DMS 273 (cell line): Measurements from ENCODE around the gene TGFBRAP1.
"Not testable (repeated sequence)": the region's sequence is repeated elsewhere in the genome, so short reads cannot be mapped to it uniquely, and the experiment has no call there.

Source experiments
- DNase-seq: peaks from one replicate; lab custom pipeline; 2025; ENCODE audit not compliant: unreplicated experiment; lab: John Stamatoyannopoulos, UW

The TGFBRAP1 gene

GRCh38 chr2:105283532-105283931, 46.0 kb downstream of the TGFBRAP1 start:
- DNase-seq: no peak

DNA sequence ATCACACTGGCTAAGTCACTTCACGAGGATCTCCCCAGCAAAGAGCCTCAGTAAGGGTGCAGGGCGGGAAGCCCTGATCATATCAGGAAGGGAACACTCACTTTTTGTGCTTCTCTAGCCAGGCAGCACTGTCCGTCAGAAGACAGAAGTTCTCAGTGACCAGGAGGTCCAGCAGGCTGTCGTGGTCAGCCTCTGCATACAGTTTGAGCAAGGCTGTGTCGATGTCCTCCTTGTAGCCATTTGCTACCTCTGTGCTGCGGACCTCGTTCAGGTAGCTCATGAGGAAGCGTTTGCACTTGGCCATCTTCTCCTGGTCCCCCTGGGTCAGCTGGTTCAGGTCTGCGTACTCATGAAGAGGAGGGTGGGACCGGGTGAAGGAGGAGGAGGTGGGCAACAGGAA, 49.3 kb downstream of the TGFBRAP1 start:
- no peak for DNase-seq

DNA sequence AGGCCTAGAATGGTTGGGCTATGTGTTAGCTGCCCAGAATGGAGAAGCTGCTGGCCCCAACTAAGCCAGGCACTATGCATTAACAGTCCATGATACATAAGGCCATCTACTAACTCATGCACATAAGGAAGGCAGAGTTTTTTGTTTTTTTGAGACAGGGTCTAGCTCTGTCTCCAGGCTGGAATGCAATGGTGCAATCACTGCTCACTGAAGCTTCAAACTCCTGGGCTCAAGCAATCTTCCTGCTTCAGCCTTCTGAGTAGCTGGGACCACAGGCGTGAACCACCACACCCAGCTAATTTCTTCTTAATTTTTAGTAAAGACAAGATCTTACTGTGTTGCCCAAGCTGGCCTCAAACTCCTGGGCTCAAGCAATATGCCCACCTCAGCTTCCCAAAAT, 50.4 kb downstream of the TGFBRAP1 start:
- DNase-seq: no peak

GRCh38 chr2:105278654-105279053, 50.9 kb downstream of the TGFBRAP1 start:
- DNase-seq: no peak

GRCh38 chr2:105274046-105274445, 55.5 kb downstream of the TGFBRAP1 start:
- no peak for DNase-seq

GRCh38 chr2:105272176-105272575, 57.4 kb downstream of the TGFBRAP1 start:
- no peak for DNase-seq

- DNase-seq: no peak
Measured at GRCh38 chr2:105271393-105272045, 58.0 kb downstream of the TGFBRAP1 start.

- DNase-seq: no peak
Measured at GRCh38 chr2:105269426-105269825, 60.1 kb downstream of the TGFBRAP1 start.

- peak; percentile 60 for DNase-seq
Measured at GRCh38 chr2:105262651-105263091, 66.9 kb downstream of the TGFBRAP1 start.

DNA sequence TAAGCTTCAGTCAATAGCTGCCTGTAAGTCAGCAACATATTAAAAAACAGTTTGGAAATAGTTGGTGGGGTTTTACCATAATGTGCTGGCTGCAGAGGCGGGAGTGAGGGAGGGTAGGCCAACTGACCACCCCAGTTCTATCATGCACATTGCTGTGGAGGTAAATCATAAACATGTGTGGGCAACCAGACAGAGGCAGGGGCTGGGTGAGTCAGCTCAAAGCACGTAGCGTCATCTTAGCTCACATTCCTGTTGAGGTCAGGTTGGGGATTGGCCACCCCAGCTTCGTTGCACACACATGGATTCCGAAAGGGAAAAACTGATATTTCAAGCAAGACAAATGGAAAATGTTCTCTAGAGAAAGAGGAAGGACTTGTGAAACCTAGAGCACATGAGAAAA, 68.5 kb downstream of the TGFBRAP1 start:
- DNase-seq: no peak

DNA sequence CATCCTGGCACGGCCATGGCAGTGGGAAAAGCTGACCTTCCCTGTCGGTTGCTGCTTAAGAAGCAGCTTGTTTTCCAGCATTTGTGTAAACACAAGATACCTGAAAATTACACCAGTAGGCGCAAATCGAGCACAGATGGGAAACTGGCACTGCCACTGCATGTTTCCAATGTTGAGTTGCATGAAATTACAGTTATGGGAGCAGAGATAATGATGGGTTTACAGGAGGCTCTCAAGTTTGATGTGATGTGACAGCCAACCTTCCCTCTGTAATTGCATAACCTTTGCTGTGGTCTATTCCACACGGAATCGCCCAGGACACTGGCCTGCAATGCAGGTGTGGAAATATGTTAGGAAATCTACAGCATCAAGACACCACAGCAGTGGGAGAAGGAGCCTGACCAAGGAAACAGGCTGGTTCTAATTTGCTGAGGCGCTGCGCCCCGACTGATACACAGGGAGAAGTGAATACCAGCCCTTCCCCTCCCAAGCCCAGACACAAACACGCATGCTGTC, 70.6 kb downstream of the TGFBRAP1 start:
- no peak for DNase-seq

GRCh38 chr2:105257981-105258380, 71.6 kb downstream of the TGFBRAP1 start:
- no peak for DNase-seq

DNA sequence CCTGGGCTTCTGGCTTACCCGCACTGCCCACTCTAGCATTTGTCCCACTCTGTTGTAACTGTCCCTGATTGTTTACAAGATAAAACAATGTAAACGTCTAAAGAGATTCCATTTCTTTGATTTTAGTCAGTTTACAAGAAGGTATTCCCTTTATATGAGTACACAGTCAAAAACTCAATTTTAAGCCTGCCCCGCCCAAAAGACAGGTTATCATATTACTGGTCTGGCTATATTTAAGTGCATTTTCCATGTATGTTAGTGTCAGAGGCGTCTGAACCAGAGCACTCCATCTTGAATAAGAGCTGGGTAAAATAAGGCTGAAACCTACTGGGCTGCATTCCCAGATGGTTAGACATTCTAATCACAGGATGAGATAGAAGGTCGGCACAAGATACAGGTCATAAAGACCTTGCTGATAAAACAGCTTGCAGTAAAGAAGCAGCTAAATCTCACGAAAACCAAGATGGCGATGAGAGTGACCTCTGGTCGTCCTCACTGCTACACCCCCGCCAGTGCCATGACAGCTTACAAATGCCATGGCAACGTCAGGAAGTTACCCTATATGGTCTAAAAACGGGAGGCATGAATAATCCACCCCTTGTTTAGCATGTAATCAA, 73.0 kb downstream of the TGFBRAP1 start:
- no peak for DNase-seq

GRCh38 chr2:105255979-105256378, 73.6 kb downstream of the TGFBRAP1 start:
- DNase-seq: no peak

GRCh38 chr2:105254531-105255210, 74.9 kb downstream of the TGFBRAP1 start:
- no peak for DNase-seq

DNA sequence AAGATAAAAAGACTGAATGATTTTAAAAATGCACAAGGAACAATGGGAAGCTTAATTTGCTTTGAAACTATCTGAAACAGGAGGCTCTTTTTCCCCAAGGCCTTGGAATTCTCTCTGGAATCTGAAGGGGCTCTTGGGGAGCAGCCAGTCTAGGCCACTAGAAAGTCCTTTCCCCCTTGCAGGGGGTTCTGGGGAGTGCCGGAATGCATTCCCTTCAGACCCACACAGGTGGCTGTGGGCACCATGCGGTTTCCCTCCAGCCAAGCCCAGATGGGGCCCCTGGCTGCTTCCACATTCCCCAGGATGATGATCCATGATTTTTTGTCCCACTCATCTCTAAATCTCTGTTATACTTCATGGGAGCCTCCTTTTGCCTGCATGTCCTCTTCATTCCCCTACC, 77.3 kb downstream of the TGFBRAP1 start:
- no peak for DNase-seq

DNA sequence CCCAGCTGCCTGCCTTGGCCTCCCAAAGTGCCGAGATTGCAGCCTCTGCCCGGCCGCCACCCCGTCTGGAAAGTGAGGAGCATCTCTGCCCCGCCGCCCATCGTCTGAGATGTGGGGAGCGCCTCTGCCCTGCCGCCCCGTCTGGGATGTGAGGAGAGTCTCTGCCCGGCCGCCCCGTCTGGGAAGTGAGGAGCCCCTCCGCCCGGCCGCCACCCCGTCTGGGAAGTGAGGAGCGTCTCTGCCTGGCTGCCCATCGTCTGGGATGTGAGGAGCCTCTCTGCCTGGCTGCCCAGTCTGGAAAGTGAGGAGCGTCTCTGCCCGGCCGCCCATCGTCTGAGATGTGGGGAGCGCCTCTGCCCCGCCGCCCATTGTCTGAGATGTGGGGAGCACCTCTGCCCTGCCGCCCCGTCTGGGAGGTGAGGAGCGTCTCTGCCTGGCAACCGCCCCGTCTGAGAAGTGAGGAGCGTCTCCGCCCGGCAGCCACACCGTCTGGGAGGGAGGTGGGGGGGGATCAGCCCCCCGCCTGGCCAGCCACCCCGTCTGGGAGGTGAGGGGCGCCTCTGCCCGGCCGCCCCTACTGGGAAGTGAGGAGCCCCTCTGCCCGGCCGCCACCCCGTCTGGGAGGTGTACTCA, 78.4 kb downstream of the TGFBRAP1 start:
- DNase-seq: not testable (repeated sequence)

DNA sequence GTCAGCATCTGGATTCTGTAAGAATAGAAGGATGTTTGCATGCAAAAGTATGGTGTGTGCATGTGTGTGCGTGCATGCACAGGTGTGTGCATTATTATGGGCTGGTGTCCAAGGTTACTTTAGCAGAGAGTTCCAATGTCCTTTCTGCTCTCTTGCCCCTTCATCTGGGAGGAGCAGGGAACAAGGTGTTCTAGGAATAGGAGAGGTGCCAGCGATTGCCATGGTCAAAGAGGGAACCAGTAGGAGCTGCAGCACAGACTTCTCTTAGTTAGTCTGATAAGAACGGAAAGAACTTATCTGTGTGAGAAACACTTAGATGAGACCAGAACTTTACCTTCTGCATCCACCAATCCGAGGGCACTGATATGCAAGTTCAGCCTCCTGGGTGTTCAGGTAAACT, 79.6 kb downstream of the TGFBRAP1 start:
- DNase-seq: no peak

DNA sequence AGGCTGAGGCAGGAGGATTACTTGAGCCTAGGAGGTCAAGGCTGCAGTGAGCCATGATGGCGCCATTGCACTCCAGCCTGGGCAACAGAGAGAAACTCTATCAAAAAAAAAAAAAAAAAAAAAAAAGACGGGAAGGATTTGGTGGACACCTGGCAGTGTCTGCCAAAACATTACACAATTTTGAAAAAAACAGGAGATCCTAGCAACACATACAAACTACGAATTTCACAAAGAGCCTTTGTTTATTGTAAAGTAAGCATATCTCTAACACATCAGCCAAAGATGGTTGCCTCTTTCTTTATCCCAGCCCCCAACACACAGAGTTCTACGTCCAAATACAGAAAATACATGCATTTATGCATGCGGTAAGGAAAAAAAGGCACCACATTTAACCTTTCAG, 80.4 kb downstream of the TGFBRAP1 start:
- DNase-seq: no peak

DNA sequence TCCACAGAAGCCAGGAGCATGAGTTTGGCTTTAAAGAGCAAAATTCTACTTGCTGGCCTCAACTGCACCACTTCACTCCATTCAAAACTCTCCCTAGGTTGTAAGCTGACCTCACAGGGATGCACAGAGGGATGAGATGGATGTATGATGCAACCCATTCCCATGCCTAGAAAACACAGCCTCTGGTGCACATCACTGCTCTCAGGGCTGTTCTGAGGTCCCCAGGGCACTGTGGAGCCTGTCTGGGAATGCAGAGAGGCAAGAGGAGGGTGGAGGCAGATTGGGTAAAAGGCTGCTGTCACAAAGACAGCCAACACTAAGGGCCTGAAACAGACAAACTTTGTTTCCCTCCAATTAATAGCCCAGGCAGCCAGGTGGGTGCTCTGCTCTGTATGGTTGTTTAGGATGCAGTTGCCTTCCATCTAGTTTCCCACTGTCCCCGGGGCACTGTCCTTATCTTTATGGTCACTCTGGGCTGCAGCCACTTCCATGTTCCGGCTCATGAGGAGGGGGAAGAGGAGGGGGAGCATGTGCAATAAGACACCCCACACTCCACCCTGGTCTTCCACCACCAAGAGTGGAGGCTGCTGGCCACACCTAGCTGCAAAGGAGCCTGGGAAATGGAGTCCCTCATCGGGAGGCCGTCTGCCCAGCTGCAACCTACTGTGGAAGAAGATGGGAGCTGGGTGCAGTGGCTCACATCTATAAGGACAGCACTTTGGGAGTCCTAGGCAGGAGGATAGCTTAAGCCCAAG, 81.0 kb downstream of the TGFBRAP1 start:
- no peak for DNase-seq

DNA sequence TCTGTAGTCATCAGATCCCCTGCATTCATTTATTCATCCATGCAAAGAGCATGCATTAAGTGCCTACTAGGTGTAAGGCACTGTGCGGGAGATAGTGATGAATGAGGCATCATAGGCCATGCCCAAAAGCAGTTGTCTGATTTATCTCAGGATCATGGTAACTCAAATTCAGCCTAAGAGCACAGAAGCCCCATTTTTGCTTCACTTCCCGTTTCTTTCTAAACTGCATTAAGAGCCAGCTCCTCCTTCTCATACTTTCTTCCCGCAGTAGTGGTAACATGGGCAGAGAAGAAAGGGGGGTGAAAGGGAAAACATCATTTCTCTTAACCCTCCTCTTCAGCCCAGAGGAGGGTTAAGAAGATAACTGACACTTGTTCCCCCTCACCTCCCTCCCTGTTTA, 85.1 kb downstream of the TGFBRAP1 start:
- DNase-seq: no peak
